ENCODE results near the gene LTBP1.

GRCh38 chr2:32931945-32932709 lies 14.6 kb upstream of the LTBP1 start:
- TF ChIP-seq CTCF (optimal IDR thresholded peaks at IDR 0.05 in 1 of 3, IDR thresholded peaks at IDR 0.05 in 1 of 3, conservative IDR thresholded peaks at IDR 0.05 in 1 of 3; ENCODE audit: extremely low read depth in 1 of 3, insufficient read depth in 2 of 3, low read length in 3 of 3) = no peak
- TF ChIP-seq EZH2 (IDR thresholded peaks at IDR 0.05; ENCODE audit: low read length) = no peak

All from keratinocyte (primary cell).